Tibial artery (tissue), 4 donors: ENCODE measurements around the gene UGGT2.

Experiments used
- DNase-seq, 2 donors: peaks; one replicate each; pipeline ENCODE4 v3.0.0-alpha.2; 2019
- H3K27ac ChIP-seq, 2 donors: fragments of 200-600 bp; sonication (generic) in 1 of 2; 1 replicate in 1 of 2; 2 replicates in 1 of 2; pipeline ENCODE4 v1.5.1; 2018 to 2019; ENCODE audit warnings: mild to moderate bottlenecking in 1 of 2
- H3K27me3 ChIP-seq, 2 donors: fragments of 200-600 bp; sonication (generic) in 1 of 2; one replicate each; pipeline versions ENCODE4 v1.5.1 to v1.6.0; 2016 to 2019
- H3K36me3 ChIP-seq, 3 donors: fragments of 200-600 bp; sonication (generic) in 2 of 3; one replicate each; pipeline ENCODE4 v1.5.1; 2016 to 2019; ENCODE audit warnings: mild to moderate bottlenecking in 2 of 3
- H3K4me1 ChIP-seq, 4 donors: fragments of 200-600 bp; sonication (generic) in 2 of 4; 1 replicate in 3 of 4; 2 replicates in 1 of 4; pipeline ENCODE4 v1.5.1; 2016 to 2019
- H3K4me3 ChIP-seq, 2 donors: fragments of 200-600 bp; sonication (generic) in 1 of 2; 1 replicate in 1 of 2; 2 replicates in 1 of 2; pipeline ENCODE4 v1.5.1; 2018 to 2019; ENCODE audit warnings: mild to moderate bottlenecking in 2 of 2
- H3K9me3 ChIP-seq, 3 donors: fragments of 200-600 bp; sonication (generic) in 1 of 3; one replicate each; pipeline ENCODE4 v1.5.1; 2016 to 2019
- intact Hi-C: fragments of 100-400 bp; cut with DNase I; formaldehyde crosslinking; loops from one replicate; pipeline ENCODE4 v1.15.0; 2023; ENCODE audit warnings: low total_unique reads
- TF ChIP-seq, protein P1 (sequence below), 2 experiments: fragments of 200-600 bp in 1 of 2; fragments of 450-650 bp in 1 of 2; IDR thresholded peaks; one replicate each; pipeline ENCODE4 v1.5.1; 2017 to 2019; ENCODE audit warnings: antibody characterized with exemption in 2 of 2, mild to moderate bottlenecking in 1 of 2, moderate library complexity in 1 of 2

UGGT2 gene

DNA sequence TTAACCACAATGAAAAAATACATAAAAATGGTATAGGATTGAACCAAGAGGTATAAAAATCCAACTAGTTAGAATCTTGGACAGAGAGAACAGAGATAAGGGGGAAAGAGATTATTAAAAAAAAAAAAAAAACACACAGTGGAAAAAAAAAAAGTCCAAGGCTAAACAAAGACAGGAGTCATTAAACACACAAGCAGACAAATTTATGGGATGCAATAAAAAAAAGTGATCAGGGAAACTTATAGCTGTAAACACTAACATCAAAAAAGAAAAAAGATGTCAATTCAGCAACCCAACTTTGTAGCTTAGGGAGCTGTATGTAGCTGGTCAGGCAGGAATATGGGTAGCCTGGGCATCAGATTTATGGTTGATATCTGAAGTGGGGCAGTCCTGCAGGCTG is 247.3 kb downstream of the UGGT2 start:
- Histone ChIP-seq H3K9me3 (peaks cover 4 to 29% (median 11%) of the 10 kb centered on the region in 3 donors), H3K4me1 (no peaks in the 10 kb centered on the region), H3K36me3 (peaks cover 9 to 20% (median 15%) of the 10 kb centered on the region in 3 donors), H3K27me3 (no peaks in the 10 kb centered on the region), H3K27ac (no peak overlapping the region), H3K4me3 (no peak overlapping the region)
- no peak for DNase-seq
- TF ChIP-seq, protein P1, sequence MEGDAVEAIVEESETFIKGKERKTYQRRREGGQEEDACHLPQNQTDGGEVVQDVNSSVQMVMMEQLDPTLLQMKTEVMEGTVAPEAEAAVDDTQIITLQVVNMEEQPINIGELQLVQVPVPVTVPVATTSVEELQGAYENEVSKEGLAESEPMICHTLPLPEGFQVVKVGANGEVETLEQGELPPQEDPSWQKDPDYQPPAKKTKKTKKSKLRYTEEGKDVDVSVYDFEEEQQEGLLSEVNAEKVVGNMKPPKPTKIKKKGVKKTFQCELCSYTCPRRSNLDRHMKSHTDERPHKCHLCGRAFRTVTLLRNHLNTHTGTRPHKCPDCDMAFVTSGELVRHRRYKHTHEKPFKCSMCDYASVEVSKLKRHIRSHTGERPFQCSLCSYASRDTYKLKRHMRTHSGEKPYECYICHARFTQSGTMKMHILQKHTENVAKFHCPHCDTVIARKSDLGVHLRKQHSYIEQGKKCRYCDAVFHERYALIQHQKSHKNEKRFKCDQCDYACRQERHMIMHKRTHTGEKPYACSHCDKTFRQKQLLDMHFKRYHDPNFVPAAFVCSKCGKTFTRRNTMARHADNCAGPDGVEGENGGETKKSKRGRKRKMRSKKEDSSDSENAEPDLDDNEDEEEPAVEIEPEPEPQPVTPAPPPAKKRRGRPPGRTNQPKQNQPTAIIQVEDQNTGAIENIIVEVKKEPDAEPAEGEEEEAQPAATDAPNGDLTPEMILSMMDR (IDR thresholded peaks at IDR 0.05): no peak
- intact Hi-C loops: no loop called here

DNA sequence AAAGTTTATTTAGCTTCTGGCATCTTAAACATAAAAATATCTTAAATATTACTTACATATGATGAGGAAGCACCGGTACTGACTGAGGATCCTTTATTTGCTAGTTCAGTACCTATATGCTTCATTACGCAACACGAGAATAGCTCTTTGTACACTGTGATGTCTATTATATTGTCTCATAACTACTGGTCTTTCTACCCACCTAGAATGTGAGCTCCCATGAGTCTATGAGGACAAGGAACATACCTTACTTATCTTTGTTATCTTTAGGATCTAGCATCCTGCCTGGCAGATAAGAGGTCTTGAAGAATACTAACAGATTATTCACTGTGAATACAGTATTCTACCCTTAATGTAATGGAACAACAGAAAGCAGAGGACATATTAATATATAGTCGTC is 251.4 kb downstream of the UGGT2 start:
- H3K36me3 ChIP-seq: peaks cover 0 to 13% (median 4%) of the 10 kb centered on the region in 3 donors
- H3K4me3 ChIP-seq: no peak overlapping the region
- no peaks in the 10 kb centered on the region for H3K27me3 ChIP-seq
- H3K4me1 ChIP-seq: no peaks in the 10 kb centered on the region
- no peak overlapping the region for H3K27ac ChIP-seq
- no peak for DNase-seq
- TF ChIP-seq, protein P1 (IDR thresholded peaks at IDR 0.05): no peak
- intact Hi-C loops: no loop called here
- peaks cover 0 to 14% (median 7%) of the 10 kb centered on the region in 3 donors for H3K9me3 ChIP-seq

DNA sequence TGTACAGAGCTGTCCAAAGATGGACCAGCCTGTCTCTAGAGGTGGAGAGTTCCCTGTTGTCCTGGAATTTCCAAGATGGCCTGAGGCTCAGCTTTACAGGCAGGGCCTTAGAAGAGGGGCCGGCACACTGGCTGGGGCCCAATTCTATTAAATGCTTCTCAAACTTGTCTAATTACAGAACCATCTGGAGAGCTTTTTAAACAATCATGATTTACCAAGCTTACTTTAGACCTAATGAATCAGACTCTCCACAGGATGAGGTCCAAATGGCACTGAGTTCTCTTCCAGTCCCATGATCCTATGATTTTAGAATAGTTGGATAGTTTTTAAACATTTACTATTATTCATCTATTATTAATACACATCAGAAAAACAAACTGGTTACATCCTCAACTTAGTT is 252.8 kb downstream of the UGGT2 start:
- H3K27ac ChIP-seq: no peak overlapping the region
- H3K27me3 ChIP-seq: no peaks in the 10 kb centered on the region
- H3K36me3 ChIP-seq: peaks cover 0 to 17% (median 4%) of the 10 kb centered on the region in 3 donors
- H3K4me1 ChIP-seq: no peaks in the 10 kb centered on the region
- TF ChIP-seq, protein P1 (IDR thresholded peaks at IDR 0.05): no peak
- no peak overlapping the region for H3K4me3 ChIP-seq
- intact Hi-C loops: no loop called here
- peaks cover 0 to 2% (median 0%) of the 10 kb centered on the region in 3 donors for H3K9me3 ChIP-seq
- no peak for DNase-seq

DNA sequence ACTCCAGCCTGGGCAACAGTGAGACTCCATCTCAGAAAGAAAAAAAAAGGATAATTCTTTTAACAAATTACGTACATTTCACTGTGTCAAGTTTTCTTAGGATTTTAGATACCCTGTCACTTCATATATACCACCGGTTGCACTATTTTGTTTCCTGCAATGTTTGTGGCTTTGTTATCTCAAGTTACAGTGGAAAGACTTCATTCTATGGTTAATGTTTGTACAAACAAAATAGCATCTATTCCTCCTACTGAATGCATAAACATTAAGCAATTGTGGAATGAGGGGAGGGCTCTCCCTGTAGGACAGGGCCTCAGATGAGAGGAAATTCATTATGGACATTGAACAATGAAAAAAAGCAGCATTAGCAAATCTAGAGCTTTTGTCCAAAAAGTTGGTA is 256.2 kb downstream of the UGGT2 start:
- TF ChIP-seq, protein P1 (IDR thresholded peaks at IDR 0.05): no peak
- Histone ChIP-seq H3K27ac (no peak overlapping the region), H3K4me3 (no peak overlapping the region), H3K36me3 (peaks cover 10 to 43% (median 19%) of the 10 kb centered on the region in 3 donors), H3K9me3 (no peaks in the 10 kb centered on the region), H3K27me3 (no peaks in the 10 kb centered on the region), H3K4me1 (no peaks in the 10 kb centered on the region)
- intact Hi-C loops: no loop called here
- DNase-seq: no peak

DNA sequence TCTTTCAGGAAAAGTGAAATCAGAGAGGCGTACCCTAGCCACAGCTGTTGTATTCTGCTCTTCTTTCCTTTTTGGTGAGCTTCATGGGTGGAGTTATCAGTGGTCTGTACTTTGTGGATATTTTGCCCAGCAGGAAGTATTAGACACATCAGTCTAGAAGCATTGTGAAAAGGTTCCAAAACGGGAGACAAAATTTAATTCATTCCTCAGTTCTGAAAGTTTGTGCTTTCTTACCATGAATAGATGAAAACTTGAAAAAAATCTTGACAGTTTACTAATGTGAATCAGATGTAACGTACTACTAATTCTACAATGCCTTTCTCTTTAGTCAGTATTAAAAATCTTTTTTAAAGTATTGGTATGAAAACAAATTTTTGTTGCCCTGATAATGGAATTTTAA is 259.4 kb downstream of the UGGT2 start:
- Histone ChIP-seq H3K27ac (no peak overlapping the region), H3K27me3 (no peaks in the 10 kb centered on the region), H3K4me1 (no peaks in the 10 kb centered on the region), H3K4me3 (no peak overlapping the region), H3K36me3 (peaks cover 39 to 69% (median 46%) of the 10 kb centered on the region in 3 donors), H3K9me3 (no peaks in the 10 kb centered on the region)
- TF ChIP-seq, protein P1 (IDR thresholded peaks at IDR 0.05): no peak
- no peak for DNase-seq
- intact Hi-C loops: no loop called here

DNA sequence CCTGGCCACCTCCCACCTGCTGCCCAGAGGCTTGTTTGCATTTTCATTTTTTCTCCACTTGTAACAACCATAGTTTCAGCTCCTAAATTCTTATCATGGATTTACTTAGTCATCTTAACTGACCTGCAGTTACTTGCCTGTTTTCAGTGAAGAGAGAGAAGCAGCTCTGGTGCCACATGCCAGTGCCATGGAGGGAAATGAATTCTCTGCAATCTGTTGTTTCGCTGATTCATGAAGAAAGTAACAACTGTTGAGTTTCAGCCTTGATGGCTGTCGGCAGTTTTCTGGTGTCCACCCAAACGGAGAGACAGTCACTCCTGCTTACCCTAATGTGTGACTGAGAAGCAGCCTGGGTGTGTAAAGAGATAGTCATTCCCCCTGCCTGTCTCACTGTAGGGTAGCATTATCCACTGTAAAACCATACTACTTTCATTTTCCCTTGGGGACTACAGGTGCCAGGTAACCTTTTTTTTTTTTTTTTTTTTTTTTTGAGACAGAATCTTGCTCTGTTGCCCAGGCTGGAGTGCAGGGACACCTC is 260.1 kb downstream of the UGGT2 start:
- no peak for DNase-seq
- H3K9me3 ChIP-seq: no peaks in the 10 kb centered on the region
- H3K36me3 ChIP-seq: peaks cover 46 to 76% (median 49%) of the 10 kb centered on the region in 3 donors
- H3K27me3 ChIP-seq: no peaks in the 10 kb centered on the region
- TF ChIP-seq, protein P1 (IDR thresholded peaks at IDR 0.05): no peak
- intact Hi-C loops: no loop called here
- no peak overlapping the region for H3K4me3 ChIP-seq
- H3K27ac ChIP-seq: no peak overlapping the region
- H3K4me1 ChIP-seq: no peaks in the 10 kb centered on the region
